Brain pericyte (primary cell): ENCODE measurements around the gene YBX2.
"Not testable (repeated sequence)": the region's sequence is repeated elsewhere in the genome, so short reads cannot be mapped to it uniquely, and the experiment has no call there.

Source experiments
- DNase-seq: peaks from one replicate; pipeline ENCODE4 v3.0.0-alpha.2; 2012; ENCODE audit warnings: low read depth, low spot score

Gene YBX2

GRCh38 chr17:7246779-7247178, 47.7 kb downstream of the YBX2 start:
- DNase-seq: no peak

GRCh38 chr17:7243838-7244237, 50.6 kb downstream of the YBX2 start:
- not testable (repeated sequence) for DNase-seq

GRCh38 chr17:7243453-7243729, 51.0 kb downstream of the YBX2 start:
- no peak for DNase-seq

- peak; percentile 90 for DNase-seq
Measured at GRCh38 chr17:7242717-7243452, 51.6 kb downstream of the YBX2 start.

GRCh38 chr17:7241783-7242716, 52.4 kb downstream of the YBX2 start, which contains the start of gene GABARAP:
GABARAP (minus strand) TSS chr17:7242449; CDS start chr17:7242330, 119 bp downstream.
- peak; percentile 89 for DNase-seq

- DNase-seq: no peak
Measured at GRCh38 chr17:7241090-7241733, 53.2 kb downstream of the YBX2 start.

GRCh38 chr17:7240375-7240774, 54.1 kb downstream of the YBX2 start:
- no peak for DNase-seq

GRCh38 chr17:7239091-7240027, 55.1 kb downstream of the YBX2 start, which contains the start of gene PHF23:
PHF23 (minus strand) TSS chr17:7239457; CDS start chr17:7239279, 178 bp downstream.
- DNase-seq: peak; percentile 98

GRCh38 chr17:7238420-7239090, 55.9 kb downstream of the YBX2 start:
- DNase-seq: no peak
